NCI-H526 treated with DMSO at 0.1 percent for 48 hours (cell line): ENCODE results near the gene MTCP1.

Experiments
- DNase-seq: peaks from one replicate; lab custom pipeline; 2025; lab: John Stamatoyannopoulos, UW

MTCP1 gene

DNA sequence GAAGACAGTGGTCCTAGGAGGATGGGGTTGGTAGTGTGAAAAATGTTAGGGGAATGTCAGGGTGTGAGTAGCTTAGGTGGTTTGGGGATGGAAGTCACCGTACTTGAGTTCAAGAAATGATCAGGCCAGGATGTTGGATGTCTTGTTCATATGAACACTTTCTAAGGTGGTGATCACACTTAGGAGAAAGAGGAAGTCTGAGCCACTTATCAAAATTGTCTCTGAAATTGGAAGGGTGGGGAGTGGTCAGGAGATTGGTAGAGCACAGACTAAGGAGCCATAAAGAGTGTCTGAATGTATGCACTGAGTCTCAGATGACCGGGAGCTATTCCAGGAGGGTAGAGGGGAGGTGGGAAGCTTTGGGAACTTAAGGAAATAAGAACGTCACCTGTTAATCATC lies 17.3 kb downstream of the MTCP1 start:
- no peak for DNase-seq

DNA sequence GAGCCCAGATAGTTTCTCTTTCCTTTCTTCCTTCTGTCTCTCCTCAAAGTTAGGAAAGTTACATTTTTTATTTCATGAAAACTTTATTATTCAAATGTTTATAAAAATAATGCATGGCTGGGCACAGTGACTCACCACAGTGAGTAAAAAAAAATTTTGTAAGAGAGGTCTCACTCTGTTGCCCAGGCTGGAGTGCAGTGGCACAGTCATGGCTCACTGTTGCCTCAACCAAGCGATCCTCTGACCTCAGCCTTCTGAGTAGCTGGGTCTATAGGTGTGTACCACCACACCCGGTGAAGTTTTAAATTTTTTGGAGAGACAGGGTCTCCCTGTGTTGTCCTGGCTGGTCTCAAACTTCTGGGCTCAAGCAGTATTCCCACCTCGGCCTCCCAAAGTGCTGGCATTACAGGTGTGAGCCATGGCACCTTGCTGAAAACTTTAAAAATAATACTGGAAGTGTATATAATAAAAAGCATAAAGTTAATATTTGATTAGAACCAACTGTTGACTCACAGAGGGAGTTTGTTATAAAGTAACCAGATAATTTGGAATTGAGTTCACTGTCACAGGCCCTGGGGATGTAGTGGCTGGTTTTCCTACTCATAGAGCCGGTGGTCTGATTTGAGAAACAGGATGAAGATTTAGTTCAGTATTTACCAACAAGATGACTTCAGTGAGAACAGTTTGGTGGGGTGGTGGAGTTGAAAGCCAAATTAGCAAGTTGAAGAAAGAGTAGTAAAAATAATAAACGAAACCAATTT lies 18.0 kb downstream of the MTCP1 start:
- DNase-seq: no peak

- DNase-seq: peak; percentile 50
Observed at GRCh38 chrX:155048977-155049619, 21.8 kb downstream of the MTCP1 start.

DNA sequence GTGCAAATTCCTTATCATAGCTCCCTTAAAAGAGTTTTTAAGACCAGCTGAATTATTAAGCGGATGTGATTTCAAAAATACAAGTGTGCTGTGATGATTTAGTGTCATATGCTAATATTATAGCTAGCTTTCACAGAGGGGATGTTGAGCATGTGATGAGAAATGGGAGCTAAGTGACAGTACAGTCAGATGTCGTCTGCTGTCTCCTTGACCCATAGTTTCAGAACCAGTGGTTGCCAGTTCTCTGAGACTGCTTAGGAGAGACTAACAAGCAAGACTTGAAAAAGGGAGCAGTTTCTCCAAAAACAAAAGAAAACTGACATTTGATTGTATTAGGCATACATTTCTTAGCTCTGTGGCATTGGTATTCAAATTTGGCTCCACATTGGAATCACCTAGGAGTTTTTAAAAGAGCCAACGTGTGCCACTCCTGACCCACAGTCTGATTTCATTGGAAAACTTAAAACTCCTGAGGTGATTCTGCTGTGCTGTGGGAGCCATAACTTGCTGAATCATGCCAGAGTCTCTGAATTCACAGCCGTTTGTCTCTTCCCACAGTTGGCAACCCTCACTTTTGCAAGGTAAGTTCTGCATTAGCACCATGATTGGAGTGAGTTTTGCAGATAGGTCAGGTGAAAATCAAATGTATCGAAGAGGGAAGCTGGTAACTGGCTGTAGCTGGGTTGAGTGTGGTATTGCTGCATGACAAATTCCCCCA lies 24.0 kb downstream of the MTCP1 start:
- no peak for DNase-seq

DNA sequence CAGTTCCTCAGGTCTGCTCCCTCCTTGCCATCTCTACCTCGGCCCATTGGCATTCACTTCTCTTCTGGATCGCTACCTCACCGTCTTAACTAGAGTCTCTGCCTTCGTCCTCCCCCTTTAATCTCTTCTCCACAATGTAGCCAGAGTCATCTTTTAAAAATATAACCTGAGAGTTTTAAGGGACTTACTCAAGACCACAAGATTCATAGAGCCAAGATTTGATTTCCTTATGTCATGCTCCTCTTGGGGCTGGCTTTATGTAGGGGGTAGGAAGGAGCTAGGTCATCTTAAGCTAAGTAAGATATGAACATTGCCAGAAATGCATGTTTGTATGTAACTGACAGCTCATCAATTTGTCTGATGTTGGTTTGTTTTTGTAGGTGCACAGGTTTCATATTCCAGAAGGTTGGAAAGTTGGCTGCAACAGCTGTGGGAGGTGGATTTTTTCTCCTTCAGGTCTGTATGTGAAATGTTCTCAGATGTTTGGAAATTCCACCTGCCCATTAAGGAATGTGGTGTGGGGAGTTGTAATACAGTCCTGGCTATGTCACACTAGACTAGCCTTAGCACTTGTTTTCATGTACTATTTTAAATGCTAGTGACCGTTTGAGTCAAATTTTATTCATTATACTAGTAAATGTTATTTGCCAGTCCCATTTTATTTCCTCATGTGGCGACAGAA lies 24.7 kb downstream of the MTCP1 start:
- peak; percentile 15 for DNase-seq

DNA sequence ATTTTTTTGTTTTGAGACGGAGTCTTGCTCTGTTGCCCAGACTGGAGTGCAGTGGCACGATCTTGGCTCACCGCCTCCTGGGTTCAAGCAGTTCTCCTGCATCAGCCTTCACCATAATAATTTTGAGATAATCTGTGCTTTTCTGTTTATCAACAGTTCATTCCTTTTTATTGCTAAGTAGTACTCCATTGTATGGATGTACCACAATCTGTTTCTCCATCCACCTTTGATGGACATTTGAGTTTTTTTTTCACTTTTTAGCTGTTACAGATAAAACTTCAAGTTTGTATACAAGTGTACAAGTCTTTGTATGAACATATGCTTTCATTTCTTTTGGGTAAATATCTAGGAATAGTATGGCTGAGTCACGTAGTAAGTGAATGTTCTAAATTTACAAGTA lies 35.2 kb downstream of the MTCP1 start:
- DNase-seq: no peak

- DNase-seq: no peak
Observed at GRCh38 chrX:155031657-155032056, 39.3 kb downstream of the MTCP1 start.

DNA sequence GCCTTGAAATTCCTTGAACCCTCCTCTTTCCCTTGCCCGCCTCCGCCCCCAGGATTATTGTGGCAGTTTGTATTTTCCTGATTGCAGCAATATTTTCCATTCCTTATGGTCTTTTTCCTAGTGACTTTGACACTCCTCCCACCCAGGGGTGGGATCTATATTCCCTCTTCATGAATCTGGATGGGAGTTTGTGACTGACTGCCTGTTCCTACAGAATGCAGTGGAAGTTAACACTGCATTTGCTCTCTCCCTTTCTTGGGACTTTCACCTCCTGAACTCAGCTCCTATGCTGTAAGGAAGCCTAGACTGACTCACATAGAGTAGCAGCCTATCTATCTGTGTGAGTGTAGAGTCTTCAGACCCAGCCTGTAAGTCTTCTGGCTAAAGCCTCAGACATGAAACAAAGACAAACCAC lies 42.1 kb downstream of the MTCP1 start:
- DNase-seq: no peak

GRCh38 chrX:155028129-155028528 lies 42.8 kb downstream of the MTCP1 start:
- no peak for DNase-seq

DNA sequence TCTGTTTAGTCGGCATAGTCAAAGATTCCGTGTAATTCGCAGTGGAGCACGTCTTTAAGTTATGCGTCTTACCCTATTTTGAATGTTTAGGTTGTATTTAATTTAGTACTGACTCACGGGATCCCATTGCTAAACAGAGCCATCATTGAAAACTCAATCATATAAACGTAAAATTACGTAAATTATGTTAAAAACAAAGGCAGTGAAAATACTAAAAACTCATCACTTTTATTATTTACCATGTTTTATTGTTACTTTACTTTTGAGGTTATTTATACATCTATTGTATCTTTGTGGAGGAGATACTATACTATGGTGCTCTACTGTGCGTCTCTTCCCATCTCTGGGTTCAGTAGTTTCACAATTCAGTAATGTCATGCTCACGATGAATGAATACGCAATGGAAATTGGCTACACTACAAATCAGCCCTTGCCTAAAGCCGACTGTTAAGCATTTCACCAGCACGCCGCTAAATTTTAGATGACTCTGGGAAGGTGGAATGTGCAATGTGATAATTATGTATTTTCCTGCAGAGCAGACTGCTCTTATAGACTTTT lies 43.3 kb downstream of the MTCP1 start:
- DNase-seq: peak; percentile 69

- DNase-seq: peak; percentile 97
Observed at GRCh38 chrX:155026727-155027508, 44.0 kb downstream of the MTCP1 start, which contains the start of gene FUNDC2. Gene FUNDC2 (plus strand): TSS chrX:155026844. CDS start chrX:155026939, 95 bp downstream.

DNA sequence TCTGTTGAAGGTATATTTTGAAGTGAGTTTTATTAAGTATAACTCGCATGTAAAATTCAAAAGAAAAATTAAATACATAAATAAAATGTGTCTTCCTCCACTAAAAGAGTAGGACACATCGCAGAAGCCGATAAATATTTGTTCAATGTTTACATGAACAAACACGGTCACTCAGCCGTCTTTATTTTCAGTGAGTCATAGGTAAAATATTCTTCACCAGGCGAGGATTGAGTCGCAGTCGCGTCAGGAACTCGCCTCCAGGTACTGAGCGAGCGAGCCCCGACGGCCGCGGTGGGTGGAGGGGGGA lies 44.6 kb downstream of the MTCP1 start:
- no peak for DNase-seq

DNA sequence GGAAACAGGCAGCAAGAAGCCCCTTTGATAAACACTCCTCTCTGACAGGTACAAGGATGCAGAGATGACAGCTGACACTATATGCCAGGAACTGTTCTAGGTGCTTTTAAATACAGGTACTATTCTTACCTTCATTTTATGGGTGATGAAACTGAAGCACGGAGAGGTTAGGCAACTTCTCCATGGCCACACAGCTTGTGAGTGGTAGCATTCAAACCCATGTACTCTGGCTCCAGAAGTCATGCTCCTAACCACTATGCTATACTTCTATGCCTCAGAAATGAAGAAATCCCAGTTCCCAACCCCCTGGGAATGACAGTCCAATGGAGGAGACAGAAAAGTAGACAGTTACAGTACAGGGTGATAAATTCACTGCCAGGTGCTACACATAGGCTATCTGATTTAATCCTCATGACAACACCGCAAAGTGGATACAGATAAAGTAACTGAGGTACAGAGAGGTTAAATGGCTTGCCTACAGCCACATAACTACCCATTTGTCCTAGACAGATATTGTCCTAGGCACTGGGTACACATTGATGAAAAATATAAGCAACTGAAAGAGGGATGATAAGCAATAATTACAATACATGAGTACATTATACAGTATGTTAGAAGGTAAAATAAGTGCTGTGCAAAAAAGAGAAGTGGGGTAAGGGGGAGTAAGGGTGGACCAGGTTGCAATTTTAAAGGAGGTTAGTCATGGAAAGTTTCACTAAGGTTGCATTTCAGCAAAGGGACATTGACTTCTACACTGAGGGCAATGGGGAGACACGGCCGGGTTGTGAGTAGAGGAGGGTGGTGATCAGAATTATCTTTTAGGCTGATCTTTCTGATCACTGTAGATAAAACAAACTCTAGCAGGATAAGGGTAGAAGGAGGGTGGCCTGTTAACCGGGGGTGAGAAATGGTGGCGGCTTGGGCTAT lies 46.8 kb downstream of the MTCP1 start:
- DNase-seq: no peak

- no peak for DNase-seq
Observed at GRCh38 chrX:155022585-155022984, 48.4 kb downstream of the MTCP1 start, which contains the start of gene F8. Gene F8 (minus strand): TSS chrX:155022723. CDS start chrX:155022552, 171 bp downstream.

- DNase-seq: no peak
Observed at GRCh38 chrX:155020591-155020990, 50.3 kb downstream of the MTCP1 start.
